ENCODE data around the gene CDH23. TPM values are rescaled to one million over a fixed set of nuclear protein-coding genes. Genes with fewer than 3 reads are reported as not detected.
A peak's percentile ranks its signal among the peaks of the same experiment; 100 is the strongest.

Gene CDH23
- total RNA-seq, 1 donor from 2014 or later = 9.4 TPM

DNA sequence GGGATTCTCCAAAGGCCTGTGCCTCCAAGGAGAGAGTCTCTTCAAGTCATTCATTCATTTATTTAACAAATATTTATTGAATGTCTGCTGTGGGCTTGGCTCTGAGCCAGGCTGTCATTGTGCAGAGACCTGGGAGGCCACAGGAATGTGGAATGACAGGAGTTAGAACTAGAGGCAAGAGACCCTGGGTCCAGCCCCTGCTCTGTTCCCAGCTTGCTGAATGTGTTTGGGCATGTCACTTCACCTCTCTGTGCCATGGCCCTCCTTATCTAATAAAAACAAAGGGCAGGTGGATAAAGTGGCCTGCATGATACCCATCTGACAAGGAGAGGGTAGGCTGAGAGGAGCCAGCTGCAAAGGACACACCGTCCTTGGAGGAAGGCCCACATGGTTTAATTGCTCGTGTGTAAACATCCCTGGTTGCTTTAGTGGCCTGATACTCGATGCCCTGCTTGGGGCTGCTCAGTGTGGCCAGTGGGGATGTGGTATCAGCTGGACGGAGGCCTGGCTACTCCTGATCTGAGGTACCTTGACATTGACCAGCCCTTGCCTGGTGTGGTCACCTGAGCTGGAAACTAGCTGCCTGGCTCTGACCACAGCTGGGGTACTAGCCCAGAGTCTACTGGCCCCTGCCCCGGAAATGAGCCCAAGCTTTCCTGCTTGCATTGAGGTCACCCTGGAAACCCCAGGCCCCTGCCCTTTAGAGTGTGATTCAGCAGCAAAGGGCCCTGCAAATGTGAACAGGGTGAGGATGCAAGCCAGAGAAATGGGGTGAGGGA lies 116.2 kb downstream of the CDH23 start:
- H3K36me3 Mint-ChIP-seq = no peaks in the 10 kb centered on the region
- TF ChIP-seq, protein P1, sequence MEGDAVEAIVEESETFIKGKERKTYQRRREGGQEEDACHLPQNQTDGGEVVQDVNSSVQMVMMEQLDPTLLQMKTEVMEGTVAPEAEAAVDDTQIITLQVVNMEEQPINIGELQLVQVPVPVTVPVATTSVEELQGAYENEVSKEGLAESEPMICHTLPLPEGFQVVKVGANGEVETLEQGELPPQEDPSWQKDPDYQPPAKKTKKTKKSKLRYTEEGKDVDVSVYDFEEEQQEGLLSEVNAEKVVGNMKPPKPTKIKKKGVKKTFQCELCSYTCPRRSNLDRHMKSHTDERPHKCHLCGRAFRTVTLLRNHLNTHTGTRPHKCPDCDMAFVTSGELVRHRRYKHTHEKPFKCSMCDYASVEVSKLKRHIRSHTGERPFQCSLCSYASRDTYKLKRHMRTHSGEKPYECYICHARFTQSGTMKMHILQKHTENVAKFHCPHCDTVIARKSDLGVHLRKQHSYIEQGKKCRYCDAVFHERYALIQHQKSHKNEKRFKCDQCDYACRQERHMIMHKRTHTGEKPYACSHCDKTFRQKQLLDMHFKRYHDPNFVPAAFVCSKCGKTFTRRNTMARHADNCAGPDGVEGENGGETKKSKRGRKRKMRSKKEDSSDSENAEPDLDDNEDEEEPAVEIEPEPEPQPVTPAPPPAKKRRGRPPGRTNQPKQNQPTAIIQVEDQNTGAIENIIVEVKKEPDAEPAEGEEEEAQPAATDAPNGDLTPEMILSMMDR (conservative IDR thresholded peaks at IDR 0.05) = no peak
- H3K9me3 Mint-ChIP-seq = no peaks in the 10 kb centered on the region
- no peak for DNase-seq (ENCODE audit: extremely low spot score, unreplicated experiment)
- H3K27me3 Mint-ChIP-seq = peaks cover 4% of the 10 kb centered on the region
- no peak overlapping the region for H3K4me3 Mint-ChIP-seq
- peak overlapping the region; percentile 70 for H3K27ac Mint-ChIP-seq
- H3K4me1 Mint-ChIP-seq (ENCODE audit: unreplicated experiment) = peaks cover 12% of the 10 kb centered on the region

DNA sequence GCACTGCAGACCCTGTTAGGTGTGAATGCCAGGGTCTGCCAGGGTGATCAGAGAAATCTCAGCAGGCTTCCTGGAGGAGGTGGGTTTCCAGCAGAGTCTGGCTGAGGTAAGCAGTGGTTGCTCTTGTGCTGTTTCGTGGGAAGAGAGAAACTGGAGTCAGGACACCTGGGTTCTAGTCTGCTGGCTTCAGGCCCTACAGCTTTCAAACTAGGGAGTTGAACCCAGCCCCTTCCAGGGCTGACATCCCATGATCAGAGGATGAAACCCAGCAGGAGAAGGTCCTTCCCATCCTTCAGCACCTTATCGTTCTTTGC lies 116.8 kb downstream of the CDH23 start:
- TF ChIP-seq, protein P1 (conservative IDR thresholded peaks at IDR 0.05) = no peak
- Mint-ChIP-seq H3K27me3 (no peaks in the 10 kb centered on the region), H3K4me1 (ENCODE audit: unreplicated experiment) (peaks cover 12% of the 10 kb centered on the region), H3K36me3 (no peaks in the 10 kb centered on the region), H3K4me3 (no peak overlapping the region), H3K27ac (no peak overlapping the region), H3K9me3 (no peaks in the 10 kb centered on the region)
- no peak for DNase-seq (ENCODE audit: extremely low spot score, unreplicated experiment)

- Mint-ChIP-seq H3K36me3 (no peaks in the 10 kb centered on the region), H3K9me3 (no peaks in the 10 kb centered on the region), H3K4me1 (ENCODE audit: unreplicated experiment) (peaks cover 12% of the 10 kb centered on the region), H3K27ac (no peak overlapping the region), H3K4me3 (no peak overlapping the region), H3K27me3 (no peaks in the 10 kb centered on the region)
- DNase-seq (ENCODE audit: extremely low spot score, unreplicated experiment) = no peak
- TF ChIP-seq, protein P1 (conservative IDR thresholded peaks at IDR 0.05) = no peak
These were observed 117.2 kb downstream of the CDH23 start for GRCh38 chr10:71513936-71514335.

GRCh38 chr10:71515531-71516172 lies 118.9 kb downstream of the CDH23 start:
- Mint-ChIP-seq H3K27ac (peak overlapping the region; percentile 22), H3K27me3 (no peaks in the 10 kb centered on the region), H3K9me3 (no peaks in the 10 kb centered on the region), H3K4me1 (ENCODE audit: unreplicated experiment) (peaks cover 12% of the 10 kb centered on the region), H3K4me3 (no peak overlapping the region), H3K36me3 (no peaks in the 10 kb centered on the region)
- DNase-seq (ENCODE audit: extremely low spot score, unreplicated experiment) = no peak
- TF ChIP-seq, protein P1 (conservative IDR thresholded peaks at IDR 0.05) = no peak

DNA sequence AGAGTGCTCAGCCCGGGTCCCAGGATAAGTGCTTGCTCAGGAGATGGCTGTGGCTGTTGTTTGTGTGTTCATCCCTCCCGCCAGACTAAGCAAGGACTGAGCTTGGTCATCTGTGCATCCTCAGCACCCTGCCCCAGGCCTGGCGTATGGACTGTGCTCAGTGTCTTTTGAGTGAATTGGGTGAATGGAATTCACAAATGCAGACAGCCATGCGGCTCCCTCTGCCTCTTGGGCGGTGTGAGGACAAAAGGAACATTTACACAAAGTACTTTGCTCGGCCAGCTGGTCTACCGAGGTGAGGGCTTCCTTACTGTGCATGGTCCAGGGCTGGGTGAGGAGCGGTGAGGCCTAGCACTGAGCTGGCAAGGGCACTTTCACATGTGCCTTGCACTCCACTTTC lies 120.2 kb downstream of the CDH23 start:
- Mint-ChIP-seq H3K27ac (no peak overlapping the region), H3K9me3 (no peaks in the 10 kb centered on the region), H3K36me3 (no peaks in the 10 kb centered on the region), H3K27me3 (peaks cover 6% of the 10 kb centered on the region), H3K4me3 (no peak overlapping the region), H3K4me1 (ENCODE audit: unreplicated experiment) (peaks cover 12% of the 10 kb centered on the region)
- TF ChIP-seq, protein P1 (conservative IDR thresholded peaks at IDR 0.05) = no peak
- DNase-seq (ENCODE audit: extremely low spot score, unreplicated experiment) = no peak
